Measurements from ENCODE around the gene APEH. TPM values are rescaled to one million over a fixed set of nuclear protein-coding genes. Genes with fewer than 3 reads are reported as not detected.

Gene APEH
- total RNA-seq, 2 donors from 2014 or later: 151 to 278 TPM

- Histone ChIP-seq H3K9ac (ENCODE audit: low read depth in 2 of 2, low read length in 2 of 2) (no peak overlapping the region), H3K36me3 (no peaks in the 10 kb centered on the region), H3K27me3 (no peaks in the 10 kb centered on the region), H3K4me3 (no peak overlapping the region), H3K9me3 (no peaks in the 10 kb centered on the region), H3K27ac (no peak overlapping the region), H3K4me1 (no peaks in the 10 kb centered on the region)
- TF ChIP-seq, protein P1, sequence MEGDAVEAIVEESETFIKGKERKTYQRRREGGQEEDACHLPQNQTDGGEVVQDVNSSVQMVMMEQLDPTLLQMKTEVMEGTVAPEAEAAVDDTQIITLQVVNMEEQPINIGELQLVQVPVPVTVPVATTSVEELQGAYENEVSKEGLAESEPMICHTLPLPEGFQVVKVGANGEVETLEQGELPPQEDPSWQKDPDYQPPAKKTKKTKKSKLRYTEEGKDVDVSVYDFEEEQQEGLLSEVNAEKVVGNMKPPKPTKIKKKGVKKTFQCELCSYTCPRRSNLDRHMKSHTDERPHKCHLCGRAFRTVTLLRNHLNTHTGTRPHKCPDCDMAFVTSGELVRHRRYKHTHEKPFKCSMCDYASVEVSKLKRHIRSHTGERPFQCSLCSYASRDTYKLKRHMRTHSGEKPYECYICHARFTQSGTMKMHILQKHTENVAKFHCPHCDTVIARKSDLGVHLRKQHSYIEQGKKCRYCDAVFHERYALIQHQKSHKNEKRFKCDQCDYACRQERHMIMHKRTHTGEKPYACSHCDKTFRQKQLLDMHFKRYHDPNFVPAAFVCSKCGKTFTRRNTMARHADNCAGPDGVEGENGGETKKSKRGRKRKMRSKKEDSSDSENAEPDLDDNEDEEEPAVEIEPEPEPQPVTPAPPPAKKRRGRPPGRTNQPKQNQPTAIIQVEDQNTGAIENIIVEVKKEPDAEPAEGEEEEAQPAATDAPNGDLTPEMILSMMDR (IDR thresholded peaks at IDR 0.05): no peak
- DNase-seq: no peak
- intact Hi-C loops (cut with DNase I): no loop called here
Observed at GRCh38 chr3:49628249-49628648, 45.9 kb upstream of the APEH start.

DNA sequence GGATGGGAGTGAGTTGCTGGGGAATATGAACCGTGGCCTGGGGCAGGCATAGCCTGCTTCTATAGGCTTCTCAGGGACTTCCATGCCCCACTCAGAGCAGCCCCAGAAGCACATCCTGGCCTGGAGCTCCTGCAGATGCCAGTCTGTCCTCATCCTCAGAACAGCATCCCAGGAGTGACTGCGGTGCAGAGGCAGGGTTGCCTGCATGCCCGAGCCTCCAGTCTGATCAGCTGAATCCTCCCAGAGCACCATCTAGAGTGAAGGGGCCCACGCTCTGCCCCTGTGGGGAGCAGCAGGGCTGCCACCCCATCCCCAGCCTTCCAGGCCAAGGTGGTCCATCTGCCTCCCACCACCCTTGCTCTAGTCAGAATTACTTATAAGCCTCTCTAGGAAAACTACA lies 44.7 kb upstream of the APEH start:
- intact Hi-C loops (cut with DNase I): no loop called here
- TF ChIP-seq, protein P1 (IDR thresholded peaks at IDR 0.05): no peak
- no peak overlapping the region for H3K4me3 ChIP-seq
- no peaks in the 10 kb centered on the region for H3K9me3 ChIP-seq
- H3K36me3 ChIP-seq: no peaks in the 10 kb centered on the region
- no peak overlapping the region for H3K27ac ChIP-seq
- no peak overlapping the region for H3K9ac ChIP-seq (ENCODE audit: low read depth in 2 of 2, low read length in 2 of 2)
- DNase-seq: no peak
- no peaks in the 10 kb centered on the region for H3K27me3 ChIP-seq
- no peaks in the 10 kb centered on the region for H3K4me1 ChIP-seq

DNA sequence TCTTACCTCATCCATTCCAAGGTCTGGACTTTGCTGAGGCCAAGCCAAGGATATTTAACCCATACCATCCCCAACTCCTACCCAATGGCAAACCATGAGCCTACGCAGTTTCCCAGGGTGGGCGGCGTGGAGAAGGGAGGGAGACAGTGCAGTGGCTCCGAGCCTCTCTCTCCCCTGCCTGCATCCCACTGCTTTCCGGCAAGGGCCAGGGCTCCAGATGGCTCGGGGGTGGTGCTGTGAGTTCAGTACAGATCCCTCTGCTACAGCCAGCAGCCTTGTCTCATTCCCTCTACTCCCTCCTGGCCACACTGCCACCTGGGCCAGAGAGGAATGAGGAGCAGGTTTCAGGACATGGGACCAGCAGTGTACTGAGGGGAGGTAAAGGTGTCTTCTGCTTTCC lies 44.3 kb upstream of the APEH start:
- intact Hi-C loops (cut with DNase I): no loop called here
- TF ChIP-seq, protein P1 (IDR thresholded peaks at IDR 0.05): no peak

DNA sequence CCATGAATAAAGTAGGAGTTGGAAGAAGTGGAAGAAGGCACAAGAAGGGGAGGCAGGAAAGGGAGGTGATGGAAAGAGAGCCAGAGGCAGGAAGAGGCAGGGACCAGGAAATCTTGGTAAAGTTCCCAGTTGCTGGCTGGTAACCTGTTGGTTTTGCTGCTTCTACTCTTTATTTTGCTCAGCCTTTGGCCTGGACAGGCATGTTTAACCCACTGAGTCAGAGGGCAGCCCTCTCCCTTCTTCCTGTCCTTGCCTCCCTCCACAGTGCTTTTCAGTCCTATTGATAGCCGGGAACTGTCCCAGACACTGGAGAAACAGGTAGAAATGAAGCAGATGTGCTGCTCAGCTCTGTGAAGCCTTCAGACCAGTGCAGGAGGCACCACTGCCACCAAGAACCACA lies 43.4 kb upstream of the APEH start:
- TF ChIP-seq, protein P1 (IDR thresholded peaks at IDR 0.05): no peak
- Histone ChIP-seq H3K27me3 (no peaks in the 10 kb centered on the region), H3K4me1 (no peaks in the 10 kb centered on the region), H3K4me3 (no peak overlapping the region), H3K27ac (no peak overlapping the region), H3K9me3 (no peaks in the 10 kb centered on the region), H3K9ac (ENCODE audit: low read depth in 2 of 2, low read length in 2 of 2) (no peak overlapping the region), H3K36me3 (no peaks in the 10 kb centered on the region)
- intact Hi-C loops (cut with DNase I): no loop called here
- DNase-seq: no peak

More for the DNA sequence above, 44.3 kb upstream of the APEH start:
- Histone ChIP-seq H3K9me3 (no peaks in the 10 kb centered on the region), H3K4me3 (no peak overlapping the region), H3K27ac (no peak overlapping the region), H3K36me3 (no peaks in the 10 kb centered on the region), H3K9ac (ENCODE audit: low read depth in 2 of 2, low read length in 2 of 2) (no peak overlapping the region), H3K27me3 (no peaks in the 10 kb centered on the region), H3K4me1 (no peaks in the 10 kb centered on the region)
- no peak for DNase-seq

DNA sequence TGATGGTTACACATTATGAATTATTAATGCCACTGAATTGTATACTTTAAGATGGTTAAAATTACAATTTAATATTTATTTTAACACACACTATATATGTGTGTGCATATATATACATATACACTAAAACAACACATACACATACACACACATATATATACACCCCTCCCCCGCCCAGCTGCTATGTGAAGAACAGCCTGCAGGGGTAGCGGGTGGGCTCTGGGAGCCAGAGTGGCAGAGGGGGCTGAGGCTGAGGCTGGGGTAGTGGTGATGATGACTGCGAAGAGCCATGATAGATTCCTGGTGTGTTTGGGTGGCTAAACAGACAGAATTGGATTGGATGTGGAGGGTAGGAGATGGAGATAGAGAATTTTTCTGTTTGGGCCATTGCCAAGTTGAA lies 39.4 kb upstream of the APEH start:
- Histone ChIP-seq H3K4me3 (no peak overlapping the region), H3K36me3 (no peaks in the 10 kb centered on the region), H3K9me3 (no peaks in the 10 kb centered on the region), H3K27ac (no peak overlapping the region), H3K9ac (ENCODE audit: low read depth in 2 of 2, low read length in 2 of 2) (no peak overlapping the region), H3K4me1 (no peaks in the 10 kb centered on the region), H3K27me3 (no peaks in the 10 kb centered on the region)
- no peak for DNase-seq
- TF ChIP-seq, protein P1 (IDR thresholded peaks at IDR 0.05): no peak
- intact Hi-C loops (cut with DNase I): no loop called here
